Activated B cell treated with CpG ODN at 0.5 μM for 24 hours (primary cell): ENCODE data around the gene TPM1. TPM values are rescaled to one million over a fixed set of nuclear protein-coding genes. Genes with fewer than 3 reads are reported as not detected.

ENCODE experiments used
- ATAC-seq: fragments of 200-7000 bp; cut with Tn5 transposase; one replicate; pipeline ENCODE4 v1.10.0; 2021; ENCODE audit warnings: low read depth, mild to moderate bottlenecking, moderate library complexity
- CTCF ChIA-PET: fragments of 350-600 bp; sonication (Branson Sonifier 250); formaldehyde crosslinking; loops from one replicate; lab custom pipeline; 2021; ENCODE audit warnings: antibody characterized with exemption; lab: Charles Lee
- POLR2A ChIA-PET: fragments of 350-600 bp; sonication (Branson Sonifier 250); formaldehyde crosslinking; loops from one replicate; lab custom pipeline; 2021; ENCODE audit warnings: antibody characterized with exemption; lab: Charles Lee
- DNase-seq: peaks from one replicate; pipeline ENCODE4 v3.0.0; 2022
- H3K27ac Mint-ChIP-seq: one replicate; pipeline ENCODE4 v1.8.0; 2020; ENCODE audit warnings: mixed read lengths
- H3K27me3 Mint-ChIP-seq: one replicate; pipeline ENCODE4 v1.8.0; 2021; ENCODE audit warnings: mixed read lengths
- H3K36me3 Mint-ChIP-seq: one replicate; pipeline ENCODE4 v1.8.0; 2021; ENCODE audit warnings: low read depth, mixed read lengths
- H3K4me1 Mint-ChIP-seq: one replicate; pipeline ENCODE4 v1.8.0; 2021; ENCODE audit warnings: mixed read lengths
- H3K4me3 Mint-ChIP-seq: one replicate; pipeline ENCODE4 v1.8.0; 2020; ENCODE audit warnings: mild to moderate bottlenecking, mixed read lengths
- H3K9me3 Mint-ChIP-seq: one replicate; pipeline ENCODE4 v1.8.0; 2020; ENCODE audit warnings: mixed read lengths
- intact Hi-C: fragments of 100-400 bp; cut with micrococcal nuclease; formaldehyde crosslinking; loops from one replicate; pipeline ENCODE4 v1.15.1; 2024
- total RNA-seq: library from RNA; stranded (reverse); gene quantifications from 2 replicates; pipeline ENCODE4 v1.2.3, GENCODE V29; 2022
- TF ChIP-seq, protein P1 (sequence below): fragments of 200-600 bp; IDR thresholded peaks from one replicate; pipeline ENCODE4 v1.8.0; 2022; ENCODE audit warnings: antibody characterized with exemption, mild to moderate bottlenecking

TPM1 gene
- total RNA-seq, 1 donor from 2014 or later, result 7.8 TPM

DNA sequence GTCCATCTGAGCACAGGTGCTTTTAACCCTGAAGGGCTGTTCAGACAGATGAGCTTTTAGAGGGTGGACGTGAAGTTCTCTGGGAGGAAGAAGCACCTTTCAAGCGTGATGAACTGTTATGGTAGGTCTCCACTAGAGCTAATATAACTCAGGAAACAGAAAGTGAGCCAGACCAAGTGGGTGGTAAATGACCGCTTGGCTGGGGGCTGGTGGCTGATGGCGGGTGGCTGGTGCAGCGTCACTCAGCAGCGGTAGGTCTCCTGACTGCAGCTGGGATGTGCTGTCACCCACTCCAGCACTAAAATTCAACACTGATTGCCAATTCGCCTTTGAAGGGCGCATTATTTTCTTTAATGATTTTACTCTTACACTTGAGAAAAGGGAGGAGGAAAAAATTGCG is 47.9 kb downstream of the TPM1 start:
- CTCF ChIA-PET, result no interaction called here
- POLR2A ChIA-PET, result no interaction called here
- ATAC-seq (no peak), DNase-seq (no peak)
- peaks cover 4% of the 10 kb centered on the region for H3K4me1 Mint-ChIP-seq
- TF ChIP-seq, protein P1, sequence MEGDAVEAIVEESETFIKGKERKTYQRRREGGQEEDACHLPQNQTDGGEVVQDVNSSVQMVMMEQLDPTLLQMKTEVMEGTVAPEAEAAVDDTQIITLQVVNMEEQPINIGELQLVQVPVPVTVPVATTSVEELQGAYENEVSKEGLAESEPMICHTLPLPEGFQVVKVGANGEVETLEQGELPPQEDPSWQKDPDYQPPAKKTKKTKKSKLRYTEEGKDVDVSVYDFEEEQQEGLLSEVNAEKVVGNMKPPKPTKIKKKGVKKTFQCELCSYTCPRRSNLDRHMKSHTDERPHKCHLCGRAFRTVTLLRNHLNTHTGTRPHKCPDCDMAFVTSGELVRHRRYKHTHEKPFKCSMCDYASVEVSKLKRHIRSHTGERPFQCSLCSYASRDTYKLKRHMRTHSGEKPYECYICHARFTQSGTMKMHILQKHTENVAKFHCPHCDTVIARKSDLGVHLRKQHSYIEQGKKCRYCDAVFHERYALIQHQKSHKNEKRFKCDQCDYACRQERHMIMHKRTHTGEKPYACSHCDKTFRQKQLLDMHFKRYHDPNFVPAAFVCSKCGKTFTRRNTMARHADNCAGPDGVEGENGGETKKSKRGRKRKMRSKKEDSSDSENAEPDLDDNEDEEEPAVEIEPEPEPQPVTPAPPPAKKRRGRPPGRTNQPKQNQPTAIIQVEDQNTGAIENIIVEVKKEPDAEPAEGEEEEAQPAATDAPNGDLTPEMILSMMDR, result no peak
- no peaks in the 10 kb centered on the region for H3K9me3 Mint-ChIP-seq
- intact Hi-C loops, result no loop called here
- H3K4me3 Mint-ChIP-seq, result no peak overlapping the region
- H3K36me3 Mint-ChIP-seq, result no peaks in the 10 kb centered on the region
- no peaks in the 10 kb centered on the region for H3K27me3 Mint-ChIP-seq
- no peak overlapping the region for H3K27ac Mint-ChIP-seq

- Mint-ChIP-seq H3K27me3 (no peaks in the 10 kb centered on the region), H3K4me1 (peaks cover 4% of the 10 kb centered on the region), H3K4me3 (no peak overlapping the region), H3K9me3 (no peaks in the 10 kb centered on the region), H3K36me3 (no peaks in the 10 kb centered on the region), H3K27ac (no peak overlapping the region)
- DNase-seq (no peak), ATAC-seq (no peak)
- intact Hi-C loops, result no loop called here
- POLR2A ChIA-PET, result no interaction called here
- CTCF ChIA-PET, result no interaction called here
- TF ChIP-seq, protein P1, result no peak
Observed at GRCh38 chr15:63090887-63091286, 48.3 kb downstream of the TPM1 start.

GRCh38 chr15:63091679-63092446 is 49.3 kb downstream of the TPM1 start:
- H3K4me3 Mint-ChIP-seq, result no peak overlapping the region
- TF ChIP-seq, protein P1, result no peak
- no peaks in the 10 kb centered on the region for H3K36me3 Mint-ChIP-seq
- no peaks in the 10 kb centered on the region for H3K9me3 Mint-ChIP-seq
- peaks cover 4% of the 10 kb centered on the region for H3K4me1 Mint-ChIP-seq
- DNase-seq (no peak), ATAC-seq (no peak)
- POLR2A ChIA-PET, result no interaction called here
- no peak overlapping the region for H3K27ac Mint-ChIP-seq
- CTCF ChIA-PET, result interaction anchor here (1.0 to 4.3 kb wide), 2 partner anchors 44 to 243 kb away, joined by 3 to 37 read pairs; no protein-coding TSS in a partner anchor
- intact Hi-C loops, result no loop called here
- no peaks in the 10 kb centered on the region for H3K27me3 Mint-ChIP-seq

DNA sequence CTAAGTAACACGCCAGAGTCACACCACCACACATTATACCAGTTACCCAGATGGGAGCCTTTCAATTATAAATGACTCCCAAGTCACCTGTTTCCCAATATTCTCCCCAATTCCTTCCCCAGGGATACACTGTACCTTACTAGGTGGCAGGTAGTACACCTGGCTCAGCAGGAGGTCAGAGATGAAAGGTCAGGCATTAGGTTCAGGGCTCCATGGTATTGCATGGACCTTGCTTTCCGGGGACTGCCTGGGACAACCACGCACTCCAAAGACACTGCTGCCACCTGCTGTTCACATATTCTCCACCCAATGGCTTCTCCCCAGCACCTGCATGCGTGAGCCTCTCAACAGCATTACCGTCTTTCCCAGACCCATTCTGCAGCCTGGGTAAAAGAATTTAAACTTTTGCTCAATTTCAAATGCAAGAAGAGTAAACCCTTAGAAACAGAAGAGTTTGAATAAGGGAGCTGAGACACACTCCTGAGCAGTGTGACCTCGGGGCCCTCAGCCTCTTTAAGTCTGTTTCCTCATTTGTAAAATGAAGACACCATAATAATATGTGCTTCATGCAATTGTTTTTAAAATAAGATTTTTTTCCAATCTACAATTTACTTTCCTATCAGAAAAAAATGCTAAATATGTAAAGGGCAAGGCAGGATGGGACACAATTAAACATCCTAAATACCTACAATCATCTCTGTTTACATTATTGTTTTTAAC is 51.1 kb downstream of the TPM1 start:
- POLR2A ChIA-PET, result no interaction called here
- no peak overlapping the region for H3K4me3 Mint-ChIP-seq
- peaks cover 4% of the 10 kb centered on the region for H3K4me1 Mint-ChIP-seq
- ATAC-seq (peak; percentile 75), DNase-seq (peak; percentile 30)
- no peak overlapping the region for H3K27ac Mint-ChIP-seq
- CTCF ChIA-PET, result interaction anchor here (1.1 to 4.3 kb wide), 4 partner anchors 46 to 351 kb away, joined by 3 to 37 read pairs (median 4); no protein-coding TSS in a partner anchor
- H3K9me3 Mint-ChIP-seq, result no peaks in the 10 kb centered on the region
- TF ChIP-seq, protein P1, result peak; percentile 34
- H3K27me3 Mint-ChIP-seq, result no peaks in the 10 kb centered on the region
- no peaks in the 10 kb centered on the region for H3K36me3 Mint-ChIP-seq
- intact Hi-C loops, result loop anchor here (1.0 kb wide), 1 partner anchor 45 kb away; no protein-coding TSS in a partner anchor

GRCh38 chr15:63094495-63094931 is 52.0 kb downstream of the TPM1 start:
- Mint-ChIP-seq H3K36me3 (no peaks in the 10 kb centered on the region), H3K4me1 (peaks cover 4% of the 10 kb centered on the region)

More at GRCh38 chr15:63094495-63094931, 52.0 kb downstream of the TPM1 start:
- ATAC-seq, result no peak
- Mint-ChIP-seq H3K27me3 (no peaks in the 10 kb centered on the region), H3K27ac (no peak overlapping the region), H3K4me3 (no peak overlapping the region), H3K9me3 (no peaks in the 10 kb centered on the region)
- intact Hi-C loops, result no loop called here
- TF ChIP-seq, protein P1, result no peak
- POLR2A ChIA-PET, result no interaction called here
- CTCF ChIA-PET, result interaction anchor here (1.1 to 4.3 kb wide), 4 partner anchors 47 to 352 kb away, joined by 3 to 37 read pairs (median 4); no protein-coding TSS in a partner anchor
- DNase-seq, result no peak
